ENCODE measurements around the gene RPLP2.
A peak's percentile ranks its signal among the peaks of the same experiment; 100 is the strongest.

Gene RPLP2

GRCh38 chr11:802693-803466, 6.9 kb upstream of the RPLP2 start:
- DNase-seq (ENCODE audit: insufficient read length, low spot score) (no peak), FAIRE-seq (no peak)

- FAIRE-seq (no peak), DNase-seq (ENCODE audit: insufficient read length, low spot score) (no peak)
These were observed 6.4 kb upstream of the RPLP2 start for GRCh38 chr11:803467-803742.

- no peak for DNase-seq (ENCODE audit: insufficient read length, low spot score)
- FAIRE-seq = no peak
These were observed 5.8 kb upstream of the RPLP2 start for GRCh38 chr11:803770-804598.

- no peak for FAIRE-seq
- no peak for DNase-seq (ENCODE audit: insufficient read length, low spot score)
These were observed 5.2 kb upstream of the RPLP2 start for GRCh38 chr11:804599-804964.

- FAIRE-seq = peak; percentile 71
- no peak for DNase-seq (ENCODE audit: insufficient read length, low spot score)
These were observed 1.1 kb upstream of the RPLP2 start for GRCh38 chr11:808427-809286.

- no peak for DNase-seq (ENCODE audit: insufficient read length, low spot score)
- no peak for FAIRE-seq
These were observed 337 bp downstream of the RPLP2 start for GRCh38 chr11:810040-810567.

GRCh38 chr11:811446-812245, 1.9 kb downstream of the RPLP2 start:
- DNase-seq (ENCODE audit: insufficient read length, low spot score) = no peak
- no peak for FAIRE-seq

- DNase-seq (ENCODE audit: insufficient read length, low spot score) (no peak), FAIRE-seq (no peak)
These were observed 2.6 kb downstream of the RPLP2 start for GRCh38 chr11:812390-812789.

- no peak for DNase-seq (ENCODE audit: insufficient read length, low spot score)
These were observed 3.3 kb downstream of the RPLP2 start for GRCh38 chr11:813072-813455.

GRCh38 chr11:813456-814096, 3.8 kb downstream of the RPLP2 start:
- no peak for FAIRE-seq
- no peak for DNase-seq (ENCODE audit: insufficient read length, low spot score)

More at GRCh38 chr11:813072-813455, 3.3 kb downstream of the RPLP2 start:
- FAIRE-seq = no peak

GRCh38 chr11:815675-816432, 6.1 kb downstream of the RPLP2 start:
- FAIRE-seq (no peak), DNase-seq (ENCODE audit: insufficient read length, low spot score) (no peak)

- DNase-seq (ENCODE audit: insufficient read length, low spot score) (no peak), FAIRE-seq (no peak)
These were observed 6.6 kb downstream of the RPLP2 start for GRCh38 chr11:816433-816779.

- DNase-seq (ENCODE audit: insufficient read length, low spot score) = no peak
- no peak for FAIRE-seq
These were observed 8.8 kb downstream of the RPLP2 start, which contains the start of gene PNPLA2 for GRCh38 chr11:818396-819128. Gene PNPLA2 (plus strand): TSS chr11:818914. CDS start chr11:819719, 805 bp downstream.

- DNase-seq (ENCODE audit: insufficient read length, low spot score) (peak; percentile 88), FAIRE-seq (peak; percentile 80)
These were observed 9.6 kb downstream of the RPLP2 start for GRCh38 chr11:819129-819931.

GRCh38 chr11:819943-820649, 10.3 kb downstream of the RPLP2 start:
- DNase-seq (ENCODE audit: insufficient read length, low spot score) (peak; percentile 98), FAIRE-seq (peak; percentile 98)

GRCh38 chr11:820655-821511, 11.1 kb downstream of the RPLP2 start:
- FAIRE-seq (no peak), DNase-seq (ENCODE audit: insufficient read length, low spot score) (no peak)
